H1 (cell line): Measurements from ENCODE around the gene ZNF692. TPM values are rescaled to one million over a fixed set of nuclear protein-coding genes. Genes with fewer than 3 reads are reported as not detected.

ENCODE experiments used
- HDAC2 ChIP-seq, 2 experiments: fragments of 300-600 bp in 1 of 2; sonication (generic) in 1 of 2; IDR thresholded peaks; 2 replicates each; pipeline ENCODE4 v1.6.1; 2011 to 2012; ENCODE audit warnings: low read depth in 2 of 2, low read length in 2 of 2, mild to moderate bottlenecking in 2 of 2, moderate library complexity in 2 of 2, borderline replicate concordance in 1 of 2, inconsistent platforms in 1 of 2
- POU5F1 ChIP-seq: IDR thresholded peaks from 2 replicates; pipeline ENCODE4 v1.6.1; 2011; ENCODE audit warnings: low read depth, mild to moderate bottlenecking, low read length, moderate library complexity
- RAD21 ChIP-seq, 2 experiments: IDR thresholded peaks in 1 of 2; conservative IDR thresholded peaks in 1 of 2; 2 replicates each; pipeline ENCODE4 v1.6.1; 2011; ENCODE audit warnings: low read depth in 2 of 2, low read length in 2 of 2, improper control_type of control experiment in 1 of 2, inconsistent platforms in 1 of 2, mild to moderate bottlenecking in 1 of 2, moderate library complexity in 1 of 2
- SP1 ChIP-seq: IDR thresholded peaks from 2 replicates; pipeline ENCODE4 v1.6.1; 2011; ENCODE audit warnings: low read depth, low read length
- YY1 ChIP-seq: IDR thresholded peaks from 2 replicates; pipeline ENCODE4 v1.6.1; 2011; ENCODE audit warnings: low read depth, mild to moderate bottlenecking, low read length
- polyA plus RNA-seq, 7 experiments: library from polyadenylated mRNA; depleted of rRNA in 3 of 7; stranded (reverse) in 5 of 7; unstranded in 2 of 7; fragments of >200 nt in 5 of 7; fragments of 200-250 nt in 2 of 7; gene quantifications; 1 replicate in 5 of 7; 2 replicates in 1 of 7; 4 replicates in 1 of 7; pipeline versions ENCODE4 v1.2.1 to v1.2.3, GENCODE V29; 2011 to 2013; ENCODE audit warnings: missing spikeins in 2 of 7, mixed read lengths in 2 of 7
- total RNA-seq: library from RNA; stranded (reverse); fragmentation: NEBNext Ultra II Directional; extraction: Animal tissue kit (Norgen Biotek cat#: 25700); gene quantifications from 2 replicates; pipeline ENCODE4 v1.2.1, GENCODE V29; 2021

The ZNF692 gene
- total and polyA plus RNA-seq, 2 of the 8 experiments (the other 6 are each of a cell fraction or from before 2014, with no cell fraction given): 38.4 to 52.3 TPM

DNA sequence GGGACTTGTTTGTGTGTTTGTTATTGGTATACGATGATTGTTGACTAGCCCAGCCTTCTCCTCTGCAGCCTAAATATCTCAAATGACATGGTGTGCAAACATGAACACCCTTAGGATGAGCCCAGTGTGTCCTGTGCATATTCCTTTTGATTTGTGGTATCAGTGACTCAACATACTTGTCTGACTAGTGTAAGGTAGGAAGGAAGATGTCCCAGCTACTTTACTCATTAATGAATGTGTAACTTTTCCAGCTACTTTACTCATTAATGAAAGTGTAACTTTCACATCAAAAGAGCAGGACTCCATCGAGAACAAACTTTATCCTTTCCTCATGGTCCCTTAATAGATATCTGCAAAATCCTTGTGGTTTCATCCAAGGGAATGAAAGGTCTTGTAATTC lies 2.7 kb upstream of the ZNF692 start (continued):
- TF ChIP-seq POU5F1 (no peak), YY1 (no peak), HDAC2 (IDR thresholded peaks at IDR 0.05; ENCODE audit: borderline replicate concordance in 1 of 2, low read depth in 2 of 2, low read length in 2 of 2) (no peak), SP1 (no peak), RAD21 (IDR thresholded peaks at IDR 0.05 in 1 of 2, conservative IDR thresholded peaks at IDR 0.05 in 1 of 2; ENCODE audit: low read depth in 2 of 2, low read length in 2 of 2) (no peak)
- TF ChIP-seq, all 59 proteins: peak for 0
